Spinal cord (tissue), 10 donors: Measurements from ENCODE around the gene RUNX1. TPM values are rescaled to one million over a fixed set of nuclear protein-coding genes. Genes with fewer than 3 reads are reported as not detected.
A peak's percentile ranks its signal among the peaks of the same experiment; 100 is the strongest.

Experiments
- DNase-seq, 6 donors: peaks; one replicate each; pipeline versions ENCODE4 v3.0.0 to v3.0.0-alpha.2; 2013 to 2015; ENCODE audit warnings: low spot score in 6 of 6, low read depth in 4 of 6
- H3K27ac ChIP-seq: one replicate; pipeline ENCODE4 v1.5.1; 2013; ENCODE audit warnings: low read depth, low read length, control low read depth
- H3K27me3 ChIP-seq: one replicate; pipeline ENCODE4 v1.6.1; 2013; ENCODE audit warnings: low read length; ENCODE audit not compliant: control insufficient read depth, insufficient read depth
- H3K36me3 ChIP-seq: one replicate; pipeline ENCODE4 v1.6.1; 2013; ENCODE audit warnings: low read length; ENCODE audit not compliant: control insufficient read depth, insufficient read depth
- H3K4me1 ChIP-seq: one replicate; pipeline ENCODE4 v1.6.1; 2013; ENCODE audit warnings: low read length; ENCODE audit not compliant: control insufficient read depth, insufficient read depth
- H3K4me3 ChIP-seq: one replicate; pipeline ENCODE4 v1.5.1; 2013; ENCODE audit warnings: low read depth, low read length, control low read depth
- H3K9me3 ChIP-seq: one replicate; pipeline ENCODE4 v1.6.1; 2013; ENCODE audit warnings: low read length; ENCODE audit not compliant: control insufficient read depth, insufficient read depth
- WGBS: methylation state at CpG from one replicate; pipeline ENCODE4 v1.1.5; 2013; ENCODE audit warnings: missing lambda C conversion rate; ENCODE audit not compliant: insufficient coverage; 5-methylcytosine and 5-hydroxymethylcytosine counted together
- polyA plus RNA-seq, 2 donors: library from polyadenylated mRNA; unstranded; fragments of 120-200 nt; gene quantifications; one replicate each; pipeline ENCODE4 v1.2.1, GENCODE V29; 2013; ENCODE audit not compliant: insufficient read length in 2 of 2
- total RNA-seq, 2 donors: library from RNA; depleted of rRNA in 1 of 2; stranded (reverse); fragments of 120-200 nt in 1 of 2; fragments of >200 nt in 1 of 2; gene quantifications; one replicate each; pipeline versions ENCODE4 v1.2.3 to v1.2.4, GENCODE V29; 2013 to 2014
- donor health status: healthy.

RUNX1 gene
- total and polyA plus RNA-seq, 4 donors: 2.1 to 7.1 (median 3.2) TPM

- Histone ChIP-seq H3K36me3 (no peaks in the 10 kb centered on the region), H3K4me1 (peaks cover 8% of the 10 kb centered on the region), H3K9me3 (no peaks in the 10 kb centered on the region), H3K27me3 (peaks cover 3% of the 10 kb centered on the region), H3K4me3 (no peak overlapping the region), H3K27ac (no peak overlapping the region)
- no peak for DNase-seq
These were observed 142.7 kb downstream of the RUNX1 start for GRCh38 chr21:34906401-34906800.

DNA sequence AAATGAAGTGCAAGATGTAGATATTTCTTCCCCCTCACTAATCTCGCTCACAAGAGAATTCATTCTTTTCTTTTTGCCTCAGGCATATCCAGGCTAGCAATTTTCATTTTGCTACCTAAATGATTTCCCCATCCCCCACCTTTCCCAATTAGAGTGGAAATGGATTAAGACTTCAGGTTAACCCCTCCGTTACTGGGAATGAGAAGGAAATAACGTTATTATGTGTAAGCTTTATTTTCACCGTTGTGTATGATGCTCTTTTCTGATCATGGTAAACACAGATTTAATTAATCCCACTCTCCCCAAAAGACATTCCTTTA is 143.9 kb downstream of the RUNX1 start:
- Histone ChIP-seq H3K4me1 (peaks cover 3% of the 10 kb centered on the region), H3K9me3 (no peaks in the 10 kb centered on the region), H3K27ac (no peak overlapping the region), H3K36me3 (no peaks in the 10 kb centered on the region), H3K27me3 (peaks cover 3% of the 10 kb centered on the region), H3K4me3 (no peak overlapping the region)
- peak in 1 of 6 donors; percentile 10 for DNase-seq
- no CpG with 5 or more reads among the region's 4 CpGs for WGBS

DNA sequence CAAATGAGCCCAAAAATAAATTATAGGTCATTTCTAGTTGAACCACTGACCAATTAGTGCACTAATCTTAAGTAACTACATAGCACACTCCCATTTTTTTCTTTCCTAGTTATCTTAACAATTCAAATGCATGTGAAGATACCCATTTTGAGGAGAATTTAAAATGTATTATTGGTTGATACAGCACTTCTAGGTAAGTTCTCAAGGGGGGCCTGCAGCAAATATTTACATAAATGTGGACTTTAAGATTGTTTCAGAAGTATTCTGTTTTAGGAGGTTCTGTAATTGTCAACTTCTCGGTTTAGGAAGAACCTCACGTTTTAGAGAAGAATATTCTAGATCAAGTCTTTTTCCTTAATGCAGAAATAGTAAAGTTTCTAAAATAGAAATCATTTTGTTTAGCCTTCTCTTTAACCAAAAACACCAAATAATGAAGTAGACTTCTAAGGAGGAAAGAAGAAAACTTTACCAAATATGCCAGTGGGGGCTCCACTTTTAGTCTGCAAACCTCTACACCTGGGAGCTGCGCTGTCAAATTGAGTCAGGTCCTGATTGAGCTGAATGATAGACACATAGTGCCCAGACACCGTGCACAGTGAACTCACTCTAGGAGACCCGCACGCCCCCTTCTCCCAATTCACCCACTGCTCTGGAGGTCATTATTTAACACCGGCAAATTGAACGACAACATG is 144.4 kb downstream of the RUNX1 start:
- Histone ChIP-seq H3K9me3 (no peaks in the 10 kb centered on the region), H3K27ac (no peak overlapping the region), H3K27me3 (peaks cover 3% of the 10 kb centered on the region), H3K4me3 (no peak overlapping the region), H3K36me3 (no peaks in the 10 kb centered on the region), H3K4me1 (peaks cover under 1% of the 10 kb centered on the region)
- WGBS: 71% methylated on average over 2 of the region's 8 CpGs
- no peak for DNase-seq

DNA sequence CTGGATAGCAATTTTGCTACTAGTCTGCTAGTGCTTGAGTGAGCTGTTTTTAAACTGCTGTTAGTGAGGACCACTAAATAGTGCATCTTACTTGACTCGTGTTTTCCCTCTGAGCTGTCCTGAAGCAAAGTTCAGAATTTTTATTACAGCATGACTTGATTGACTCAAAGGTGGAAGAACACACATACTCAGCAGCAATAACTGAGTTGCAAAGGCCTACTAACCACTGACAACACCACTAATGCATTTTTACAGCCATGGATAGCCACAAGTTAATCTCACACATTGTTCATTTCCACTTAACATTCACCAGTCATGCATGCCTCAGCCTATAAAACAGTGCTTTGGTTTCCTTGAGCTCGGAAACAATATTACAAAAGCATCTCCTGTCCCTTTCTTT is 148.7 kb downstream of the RUNX1 start:
- Histone ChIP-seq H3K27ac (no peak overlapping the region), H3K36me3 (no peaks in the 10 kb centered on the region), H3K4me3 (no peak overlapping the region), H3K9me3 (no peaks in the 10 kb centered on the region), H3K4me1 (no peaks in the 10 kb centered on the region), H3K27me3 (peaks cover 8% of the 10 kb centered on the region)
- WGBS: 60% methylated on average over 1 of the region's 2 CpGs
- DNase-seq: no peak

GRCh38 chr21:34899760-34900159 is 149.3 kb downstream of the RUNX1 start:
- 100% methylated on average over 1 of the region's 1 CpG for WGBS
- H3K4me3 ChIP-seq: no peak overlapping the region
- peaks cover 11% of the 10 kb centered on the region for H3K27me3 ChIP-seq
- DNase-seq: no peak
- no peaks in the 10 kb centered on the region for H3K36me3 ChIP-seq
- no peaks in the 10 kb centered on the region for H3K4me1 ChIP-seq
- no peak overlapping the region for H3K27ac ChIP-seq
- no peaks in the 10 kb centered on the region for H3K9me3 ChIP-seq

DNA sequence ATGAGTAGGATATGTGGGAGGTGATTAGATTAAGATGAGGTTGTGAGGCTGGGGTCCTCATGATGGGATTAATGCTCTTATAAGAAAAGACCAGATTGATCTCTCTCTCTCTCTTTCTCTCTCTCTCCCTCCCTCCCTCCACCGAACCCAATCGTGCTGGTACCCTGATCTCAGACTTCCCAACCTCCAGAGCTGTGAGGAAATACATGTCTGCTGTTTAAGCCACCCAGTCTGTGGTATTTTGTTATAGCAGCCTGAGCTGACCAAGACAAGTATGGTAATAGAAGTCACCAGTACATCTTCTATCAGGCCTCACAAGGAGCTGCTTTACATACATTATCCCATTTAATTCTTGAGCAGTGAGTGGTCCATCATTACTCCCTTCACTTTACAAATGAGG is 149.8 kb downstream of the RUNX1 start:
- no peaks in the 10 kb centered on the region for H3K36me3 ChIP-seq
- no peak overlapping the region for H3K4me3 ChIP-seq
- H3K27me3 ChIP-seq: peaks cover 15% of the 10 kb centered on the region
- DNase-seq: no peak
- no peaks in the 10 kb centered on the region for H3K4me1 ChIP-seq
- no peaks in the 10 kb centered on the region for H3K9me3 ChIP-seq
- no CpG with 5 or more reads among the region's 2 CpGs for WGBS
- H3K27ac ChIP-seq: no peak overlapping the region

- H3K9me3 ChIP-seq: no peaks in the 10 kb centered on the region
- H3K4me1 ChIP-seq: no peaks in the 10 kb centered on the region
- DNase-seq: no peak
- 38% methylated on average over 2 of the region's 2 CpGs for WGBS
- H3K4me3 ChIP-seq: no peak overlapping the region
- no peaks in the 10 kb centered on the region for H3K36me3 ChIP-seq
- no peak overlapping the region for H3K27ac ChIP-seq
- H3K27me3 ChIP-seq: peaks cover 30% of the 10 kb centered on the region
These were observed 151.3 kb downstream of the RUNX1 start for GRCh38 chr21:34897828-34898227.

GRCh38 chr21:34894401-34894800 is 154.7 kb downstream of the RUNX1 start:
- H3K27ac ChIP-seq: no peak overlapping the region
- no CpG with 5 or more reads among the region's 1 CpG for WGBS
- peaks cover 61% of the 10 kb centered on the region for H3K27me3 ChIP-seq

GRCh38 chr21:34892209-34892608 is 156.9 kb downstream of the RUNX1 start:
- DNase-seq: no peak
- Histone ChIP-seq H3K27ac (no peak overlapping the region), H3K9me3 (no peaks in the 10 kb centered on the region), H3K4me3 (no peak overlapping the region), H3K27me3 (peaks cover 74% of the 10 kb centered on the region), H3K4me1 (peaks cover 28% of the 10 kb centered on the region), H3K36me3 (no peaks in the 10 kb centered on the region)

More at GRCh38 chr21:34894401-34894800, 154.7 kb downstream of the RUNX1 start:
- Histone ChIP-seq H3K4me1 (peaks cover 17% of the 10 kb centered on the region), H3K36me3 (no peaks in the 10 kb centered on the region), H3K4me3 (no peak overlapping the region), H3K9me3 (no peaks in the 10 kb centered on the region)
- no peak for DNase-seq

- H3K36me3 ChIP-seq: no peaks in the 10 kb centered on the region
- WGBS: 3% methylated on average over 5 of the region's 8 CpGs
- peak in 1 of 6 donors; percentile 68 for DNase-seq
- H3K4me1 ChIP-seq: peaks cover 32% of the 10 kb centered on the region
- H3K9me3 ChIP-seq: no peaks in the 10 kb centered on the region
- peak overlapping the region; percentile 1 for H3K4me3 ChIP-seq
- no peak overlapping the region for H3K27ac ChIP-seq
- H3K27me3 ChIP-seq: peaks cover 80% of the 10 kb centered on the region
These were observed 157.5 kb downstream of the RUNX1 start for GRCh38 chr21:34891613-34891943.
